DOHH2 (cell line): ENCODE results near the gene MBD3.

ENCODE experiments used
- EZH2phosphoT487 ChIP-seq: fragments of 200-600 bp; sonication (generic); IDR thresholded peaks from 2 replicates; pipeline ENCODE4 v1.6.1; 2017; ENCODE audit warnings: borderline replicate concordance, mild to moderate bottlenecking, antibody characterized with exemption, low read length, moderate library complexity, mixed read lengths
- TF ChIP-seq, protein P1 (sequence below): fragments of 200-600 bp; sonication (generic); IDR thresholded peaks from one replicate; pipeline ENCODE4 v1.5.1; 2014; ENCODE audit warnings: antibody characterized with exemption, mild to moderate bottlenecking, low read depth, low read length; ENCODE audit not compliant: poor library complexity, severe bottlenecking

DNA sequence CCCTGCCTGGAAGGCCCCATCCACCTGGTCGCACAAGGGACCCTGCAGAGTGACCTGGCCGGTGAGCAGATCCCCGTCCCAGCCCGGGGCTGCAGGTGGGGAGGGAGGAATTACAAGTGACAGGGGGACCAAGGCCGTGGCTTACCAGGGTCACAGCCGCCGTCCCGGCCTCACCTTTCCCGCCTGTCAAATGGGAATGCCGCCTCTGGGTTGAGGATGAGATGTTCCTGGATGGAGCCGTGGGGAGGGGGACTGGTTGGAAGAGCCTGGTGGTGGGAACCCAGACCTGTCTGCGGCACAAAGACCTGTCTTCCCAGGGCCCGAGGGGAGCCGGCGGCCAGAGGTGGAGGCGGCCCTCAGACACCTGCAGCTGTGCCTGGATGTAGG, 63.2 kb downstream of the MBD3 start:
- TF ChIP-seq, protein P1, sequence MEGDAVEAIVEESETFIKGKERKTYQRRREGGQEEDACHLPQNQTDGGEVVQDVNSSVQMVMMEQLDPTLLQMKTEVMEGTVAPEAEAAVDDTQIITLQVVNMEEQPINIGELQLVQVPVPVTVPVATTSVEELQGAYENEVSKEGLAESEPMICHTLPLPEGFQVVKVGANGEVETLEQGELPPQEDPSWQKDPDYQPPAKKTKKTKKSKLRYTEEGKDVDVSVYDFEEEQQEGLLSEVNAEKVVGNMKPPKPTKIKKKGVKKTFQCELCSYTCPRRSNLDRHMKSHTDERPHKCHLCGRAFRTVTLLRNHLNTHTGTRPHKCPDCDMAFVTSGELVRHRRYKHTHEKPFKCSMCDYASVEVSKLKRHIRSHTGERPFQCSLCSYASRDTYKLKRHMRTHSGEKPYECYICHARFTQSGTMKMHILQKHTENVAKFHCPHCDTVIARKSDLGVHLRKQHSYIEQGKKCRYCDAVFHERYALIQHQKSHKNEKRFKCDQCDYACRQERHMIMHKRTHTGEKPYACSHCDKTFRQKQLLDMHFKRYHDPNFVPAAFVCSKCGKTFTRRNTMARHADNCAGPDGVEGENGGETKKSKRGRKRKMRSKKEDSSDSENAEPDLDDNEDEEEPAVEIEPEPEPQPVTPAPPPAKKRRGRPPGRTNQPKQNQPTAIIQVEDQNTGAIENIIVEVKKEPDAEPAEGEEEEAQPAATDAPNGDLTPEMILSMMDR: no peak
- no peak for TF ChIP-seq EZH2phosphoT487
